NB4 (cell line): ENCODE results near the gene NUB1.

Experiments used
- MYC ChIP-seq: IDR thresholded peaks from 2 replicates; pipeline ENCODE4 v1.6.1; 2011; ENCODE audit warnings: low read depth, low read length
- POLR2A ChIP-seq: IDR thresholded peaks from 2 replicates; pipeline ENCODE4 v1.6.1; 2011; ENCODE audit warnings: mild to moderate bottlenecking; ENCODE audit not compliant: insufficient read length; ENCODE audit errors: extremely low read depth
- TF ChIP-seq, protein P1 (sequence below): IDR thresholded peaks from one replicate; pipeline ENCODE4 v1.5.1; 2012; ENCODE audit warnings: low read depth, low read length

- TF ChIP-seq POLR2A (no peak), MYC (no peak)
- TF ChIP-seq, protein P1, sequence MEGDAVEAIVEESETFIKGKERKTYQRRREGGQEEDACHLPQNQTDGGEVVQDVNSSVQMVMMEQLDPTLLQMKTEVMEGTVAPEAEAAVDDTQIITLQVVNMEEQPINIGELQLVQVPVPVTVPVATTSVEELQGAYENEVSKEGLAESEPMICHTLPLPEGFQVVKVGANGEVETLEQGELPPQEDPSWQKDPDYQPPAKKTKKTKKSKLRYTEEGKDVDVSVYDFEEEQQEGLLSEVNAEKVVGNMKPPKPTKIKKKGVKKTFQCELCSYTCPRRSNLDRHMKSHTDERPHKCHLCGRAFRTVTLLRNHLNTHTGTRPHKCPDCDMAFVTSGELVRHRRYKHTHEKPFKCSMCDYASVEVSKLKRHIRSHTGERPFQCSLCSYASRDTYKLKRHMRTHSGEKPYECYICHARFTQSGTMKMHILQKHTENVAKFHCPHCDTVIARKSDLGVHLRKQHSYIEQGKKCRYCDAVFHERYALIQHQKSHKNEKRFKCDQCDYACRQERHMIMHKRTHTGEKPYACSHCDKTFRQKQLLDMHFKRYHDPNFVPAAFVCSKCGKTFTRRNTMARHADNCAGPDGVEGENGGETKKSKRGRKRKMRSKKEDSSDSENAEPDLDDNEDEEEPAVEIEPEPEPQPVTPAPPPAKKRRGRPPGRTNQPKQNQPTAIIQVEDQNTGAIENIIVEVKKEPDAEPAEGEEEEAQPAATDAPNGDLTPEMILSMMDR, result no peak
Observed at GRCh38 chr7:151301471-151302462, 39.8 kb upstream of the NUB1 start.
